GM21619 (cell line): Measurements from ENCODE around the gene SERPINA12.

Experiments used
- ATAC-seq: cut with Tn5 transposase; IDR thresholded peaks from one replicate; pipeline ENCODE4 v1.9.1; 2021; ENCODE audit not compliant: unreplicated experiment

SERPINA12 gene

GRCh38 chr14:94509356-94509755, at the start of gene SERPINA12:
Gene SERPINA12 (minus strand): TSS chr14:94509469. CDS start chr14:94498397, 11,072 bp downstream.
- no peak for ATAC-seq

- no peak for ATAC-seq
Observed at GRCh38 chr14:94558842-94559241, 49.6 kb upstream of the SERPINA12 start.

GRCh38 chr14:94557327-94557726, 48.1 kb upstream of the SERPINA12 start:
- ATAC-seq: no peak

- no peak for ATAC-seq
Observed at GRCh38 chr14:94555991-94556390, 46.7 kb upstream of the SERPINA12 start.

GRCh38 chr14:94550041-94550440, 40.8 kb upstream of the SERPINA12 start:
- no peak for ATAC-seq

GRCh38 chr14:94548999-94549985, 40.0 kb upstream of the SERPINA12 start:
- peak; percentile 61 for ATAC-seq

- no peak for ATAC-seq
Observed at GRCh38 chr14:94548131-94548998, 39.1 kb upstream of the SERPINA12 start.

- no peak for ATAC-seq
Observed at GRCh38 chr14:94547726-94548125, 38.5 kb upstream of the SERPINA12 start.

GRCh38 chr14:94547151-94547680, 37.9 kb upstream of the SERPINA12 start:
- no peak for ATAC-seq

- no peak for ATAC-seq
Observed at GRCh38 chr14:94545131-94545841, 36.0 kb upstream of the SERPINA12 start.

GRCh38 chr14:94544726-94545125, 35.5 kb upstream of the SERPINA12 start:
- no peak for ATAC-seq

GRCh38 chr14:94543449-94544124, 34.3 kb upstream of the SERPINA12 start:
- ATAC-seq: no peak

GRCh38 chr14:94542811-94543440, 33.7 kb upstream of the SERPINA12 start:
- ATAC-seq: no peak

- no peak for ATAC-seq
Observed at GRCh38 chr14:94542111-94542810, 33.0 kb upstream of the SERPINA12 start.

- no peak for ATAC-seq
Observed at GRCh38 chr14:94541234-94541975, 32.1 kb upstream of the SERPINA12 start.

- ATAC-seq: no peak
Observed at GRCh38 chr14:94540031-94540794, 30.9 kb upstream of the SERPINA12 start.

- ATAC-seq: no peak
Observed at GRCh38 chr14:94539181-94539580, 29.9 kb upstream of the SERPINA12 start.
